ENCODE data around the gene GABARAPL1.

Gene GABARAPL1

GRCh38 chr12:10170216-10170615 is 42.5 kb upstream of the GABARAPL1 start:
- no peak for TF ChIP-seq SIN3A (IDR thresholded peaks at IDR 0.05; ENCODE audit: borderline replicate concordance, insufficient read depth, low read length)
- no peak for TF ChIP-seq TAF1 (IDR thresholded peaks at IDR 0.05; ENCODE audit: borderline replicate concordance, insufficient read depth, low read length)
- TF ChIP-seq POLR2AphosphoS5 (IDR thresholded peaks at IDR 0.05; ENCODE audit: low read depth, low read length): no peak
- TF ChIP-seq FOXP2 (optimal IDR thresholded peaks at IDR 0.05; ENCODE audit: borderline replicate concordance, extremely low read depth, extremely low read length, insufficient read depth): no peak
- TF ChIP-seq REST (IDR thresholded peaks at IDR 0.05; ENCODE audit: insufficient read depth in 1 of 2, low read depth in 2 of 2, low read length in 2 of 2): no peak

GRCh38 chr12:10171973-10172728 is 40.5 kb upstream of the GABARAPL1 start, which contains the start of gene OLR1:
Gene OLR1, minus strand, starts transcription at chr12:10172132. Its CDS starts 55 bp downstream, at chr12:10172077.
- no peak for TF ChIP-seq SIN3A (IDR thresholded peaks at IDR 0.05; ENCODE audit: borderline replicate concordance, insufficient read depth, low read length)
- no peak for TF ChIP-seq TAF1 (IDR thresholded peaks at IDR 0.05; ENCODE audit: borderline replicate concordance, insufficient read depth, low read length)
- no peak for TF ChIP-seq POLR2AphosphoS5 (IDR thresholded peaks at IDR 0.05; ENCODE audit: low read depth, low read length)
- no peak for TF ChIP-seq FOXP2 (optimal IDR thresholded peaks at IDR 0.05; ENCODE audit: borderline replicate concordance, extremely low read depth, extremely low read length, insufficient read depth)
- no peak for TF ChIP-seq REST (IDR thresholded peaks at IDR 0.05; ENCODE audit: insufficient read depth in 1 of 2, low read depth in 2 of 2, low read length in 2 of 2)

GRCh38 chr12:10174986-10175614 is 37.6 kb upstream of the GABARAPL1 start:
- no peak for TF ChIP-seq TAF1 (IDR thresholded peaks at IDR 0.05; ENCODE audit: borderline replicate concordance, insufficient read depth, low read length)

- TF ChIP-seq TAF1 (IDR thresholded peaks at IDR 0.05; ENCODE audit: borderline replicate concordance, insufficient read depth, low read length): no peak
- TF ChIP-seq POLR2AphosphoS5 (IDR thresholded peaks at IDR 0.05; ENCODE audit: low read depth, low read length): no peak
- TF ChIP-seq REST (IDR thresholded peaks at IDR 0.05; ENCODE audit: insufficient read depth in 1 of 2, low read depth in 2 of 2, low read length in 2 of 2): no peak
- TF ChIP-seq FOXP2 (optimal IDR thresholded peaks at IDR 0.05; ENCODE audit: borderline replicate concordance, extremely low read depth, extremely low read length, insufficient read depth): no peak
- no peak for TF ChIP-seq SIN3A (IDR thresholded peaks at IDR 0.05; ENCODE audit: borderline replicate concordance, insufficient read depth, low read length)
Measured at GRCh38 chr12:10175846-10176636, 36.6 kb upstream of the GABARAPL1 start.

- TF ChIP-seq TAF1 (IDR thresholded peaks at IDR 0.05; ENCODE audit: borderline replicate concordance, insufficient read depth, low read length): no peak
Measured at GRCh38 chr12:10178821-10179220, 33.9 kb upstream of the GABARAPL1 start, which contains the start of gene TMEM52B. Gene TMEM52B, plus strand, starts transcription at chr12:10179032. Its CDS starts 543 bp downstream, at chr12:10179575.

Measured in PFSK-1 (cell line).